ENCODE measurements around the gene PNMA5. TPM values are rescaled to one million over a fixed set of nuclear protein-coding genes. Genes with fewer than 3 reads are reported as not detected.
A peak's percentile ranks its signal among the peaks of the same experiment; 100 is the strongest.

The PNMA5 gene
- total RNA-seq, 2 donors from 2014 or later = not detected

DNA sequence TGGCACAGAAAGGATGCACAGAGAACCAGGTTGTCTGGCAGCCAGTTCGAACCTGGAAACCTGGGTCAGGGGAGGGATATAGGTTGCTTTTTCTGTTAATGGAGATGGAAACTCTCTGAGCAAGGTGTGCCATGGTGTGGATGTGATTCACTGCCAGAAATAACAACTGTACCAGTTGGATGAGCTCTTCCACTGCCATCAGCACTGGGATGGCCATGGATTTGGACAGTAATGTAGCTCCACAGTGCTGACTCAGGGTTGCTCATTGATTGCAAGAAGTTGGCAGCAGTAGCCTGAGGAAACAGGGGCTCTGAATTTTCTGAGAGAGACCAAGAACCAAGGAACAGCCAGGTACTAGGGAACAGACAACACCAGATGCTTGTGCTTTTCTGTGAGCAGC is 33.8 kb downstream of the PNMA5 start:
- DNase-seq (ENCODE audit: low spot score) = no peak
- intact Hi-C loops (cut with DNase I) = no loop called here

DNA sequence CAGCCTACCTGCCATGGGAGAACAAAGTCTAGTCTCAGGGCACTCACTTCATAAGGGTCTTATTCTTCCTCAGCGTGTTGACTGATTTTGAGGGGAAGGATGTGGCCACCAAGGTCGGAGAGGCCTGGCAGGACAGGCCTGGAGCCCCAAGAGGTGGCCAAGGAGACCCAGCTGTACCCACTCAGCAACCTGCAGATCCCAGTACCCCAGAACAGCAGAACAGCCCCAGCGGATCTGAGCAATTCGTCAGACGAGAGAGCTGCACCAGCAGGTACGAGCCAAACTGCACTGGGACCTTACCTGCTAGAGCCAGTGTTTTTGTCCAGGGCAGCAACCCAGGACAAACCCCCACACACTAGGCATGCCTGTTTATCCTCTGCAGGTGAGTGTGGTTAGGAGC is 34.3 kb downstream of the PNMA5 start:
- intact Hi-C loops (cut with DNase I) = loop anchor here in 1 of 2 donors (10.0 kb wide), 1 partner anchor 995 kb away; no protein-coding TSS in a partner anchor
- DNase-seq (ENCODE audit: low spot score) = no peak

DNA sequence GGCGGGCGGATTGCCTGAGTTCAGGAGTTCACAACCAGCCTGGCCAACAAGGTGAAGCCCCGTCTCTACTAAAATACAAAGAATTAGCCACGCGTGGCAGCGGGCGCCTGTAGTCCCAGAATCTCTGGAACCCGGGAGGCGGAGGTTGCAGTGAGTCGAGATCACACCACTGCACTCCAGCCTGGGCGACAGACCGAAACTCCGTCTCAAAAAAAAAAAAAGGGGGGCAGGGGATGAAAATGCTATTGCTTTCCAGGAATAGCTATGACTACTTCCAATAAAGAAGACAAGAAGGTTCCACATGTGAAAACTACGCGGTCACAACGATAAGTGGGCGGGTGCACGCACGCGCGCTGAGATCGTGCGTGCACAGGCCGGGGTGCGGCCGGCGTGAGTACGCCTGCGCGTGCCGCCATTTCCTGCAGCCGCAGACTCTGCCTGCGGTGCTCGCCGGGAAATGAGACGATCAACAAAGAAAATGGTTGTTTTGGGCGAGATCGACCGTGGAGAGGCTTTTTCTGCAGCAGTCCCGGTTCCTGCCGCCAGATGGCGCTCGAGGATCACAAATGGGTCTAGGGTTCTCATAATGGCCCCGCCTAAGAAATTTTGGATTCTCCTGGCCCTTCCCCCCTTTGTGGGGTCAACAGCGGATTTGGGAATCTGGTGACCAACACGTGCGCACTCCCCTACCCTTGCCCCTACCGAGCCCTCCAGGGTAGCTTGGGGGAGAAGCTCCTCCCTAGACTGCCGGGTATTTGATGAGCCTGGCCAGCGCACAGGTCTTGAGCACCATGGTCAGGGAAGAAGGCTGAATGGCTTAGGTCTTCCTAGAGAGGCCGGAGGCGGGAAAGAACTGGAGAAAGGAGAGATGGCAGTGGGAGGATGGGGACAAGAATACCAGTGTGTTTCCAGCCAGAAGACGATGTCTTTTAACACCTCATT is 35.1 kb downstream of the PNMA5 start:
- intact Hi-C loops (cut with DNase I) = loop anchor here in 1 of 2 donors (10.0 kb wide), 1 partner anchor 996 kb away; no protein-coding TSS in a partner anchor
- DNase-seq (ENCODE audit: low spot score) = peak; percentile 96

DNA sequence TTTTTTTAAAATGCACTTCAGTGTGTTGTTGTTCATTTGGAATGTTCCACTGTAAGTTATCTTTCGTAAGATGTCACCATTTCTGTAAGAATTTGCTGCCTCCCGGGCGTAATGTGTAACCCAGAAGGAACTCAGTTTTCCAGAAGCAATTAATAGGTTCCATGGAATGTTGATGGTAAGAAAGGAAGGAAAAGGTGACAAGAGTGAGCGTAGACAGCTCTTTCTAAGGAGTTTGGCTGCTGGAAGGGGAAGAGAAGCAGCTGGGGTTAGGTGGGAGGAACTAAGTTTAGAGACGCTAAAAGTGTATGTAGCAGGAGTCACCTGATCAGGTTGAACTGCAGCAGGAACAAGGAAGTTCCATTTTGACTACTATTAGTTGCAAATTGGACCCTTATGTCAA is 35.9 kb downstream of the PNMA5 start:
- intact Hi-C loops (cut with DNase I) = loop anchor here in 1 of 2 donors (10.0 kb wide), 1 partner anchor 997 kb away; no protein-coding TSS in a partner anchor
- DNase-seq (ENCODE audit: low spot score) = no peak

DNA sequence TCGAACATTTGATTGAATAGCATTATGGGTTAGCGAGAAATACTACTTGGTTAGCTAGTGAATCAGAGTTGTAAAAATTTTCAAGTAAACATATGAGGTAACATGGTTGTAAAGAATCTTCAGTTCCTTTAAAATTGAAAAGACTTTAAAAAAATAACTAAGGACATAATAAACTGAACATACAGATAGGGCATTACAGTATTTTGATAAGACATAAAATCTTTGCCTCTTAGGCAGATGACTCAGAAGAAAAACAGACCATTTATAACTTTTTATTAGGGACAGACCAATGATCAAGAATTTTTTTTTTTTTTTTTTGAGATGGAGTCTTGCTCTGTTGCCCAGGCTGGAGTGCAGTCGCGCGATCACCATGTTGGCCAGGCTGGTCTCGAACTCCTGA is 43.1 kb downstream of the PNMA5 start:
- no peak for DNase-seq (ENCODE audit: low spot score)
- intact Hi-C loops (cut with DNase I) = loop anchor here in 1 of 2 donors (10.0 kb wide), 1 partner anchor 1004 kb away; no protein-coding TSS in a partner anchor

DNA sequence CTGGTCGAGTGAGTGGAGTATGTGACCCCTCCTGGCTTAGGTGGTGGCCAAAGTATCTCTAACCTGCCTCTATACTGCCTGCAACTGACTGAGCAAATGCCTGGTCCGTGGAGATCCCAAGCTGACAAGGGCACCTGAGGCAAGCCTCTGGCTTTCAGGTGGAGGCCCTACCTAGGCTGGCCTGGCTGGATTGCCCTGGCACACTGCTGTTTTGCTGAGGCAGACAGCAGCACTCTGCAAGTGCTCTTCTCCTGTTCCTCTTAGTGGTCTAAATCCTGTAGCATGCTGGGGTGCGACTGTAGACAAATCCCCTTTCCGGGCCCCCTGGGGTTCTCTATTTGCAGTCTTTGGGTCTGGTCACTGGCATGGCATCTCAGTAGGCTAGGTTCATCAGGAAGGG is 44.8 kb downstream of the PNMA5 start:
- intact Hi-C loops (cut with DNase I) = no loop called here
- DNase-seq (ENCODE audit: low spot score) = no peak

DNA sequence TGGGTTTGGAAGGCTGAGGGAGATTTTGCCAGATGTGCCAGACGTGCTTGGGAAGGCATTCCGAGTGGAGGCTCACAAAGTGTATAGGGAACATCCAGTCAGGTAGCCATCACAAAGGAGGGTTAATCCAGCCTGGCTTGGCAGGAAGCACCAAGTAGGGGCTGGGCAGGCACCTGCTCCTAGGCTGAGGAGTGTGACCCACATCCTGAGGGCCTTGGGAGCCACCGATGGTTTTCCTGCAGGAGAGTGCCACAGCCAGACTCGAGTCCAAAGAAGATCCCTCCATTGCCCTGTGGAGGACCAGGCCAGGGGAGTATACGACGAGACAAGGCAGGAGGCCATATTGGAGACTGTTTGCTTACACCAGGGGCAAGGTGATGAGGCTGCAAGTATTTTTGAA is 47.2 kb downstream of the PNMA5 start:
- peak; percentile 67 for DNase-seq (ENCODE audit: low spot score)
- intact Hi-C loops (cut with DNase I) = no loop called here

DNA sequence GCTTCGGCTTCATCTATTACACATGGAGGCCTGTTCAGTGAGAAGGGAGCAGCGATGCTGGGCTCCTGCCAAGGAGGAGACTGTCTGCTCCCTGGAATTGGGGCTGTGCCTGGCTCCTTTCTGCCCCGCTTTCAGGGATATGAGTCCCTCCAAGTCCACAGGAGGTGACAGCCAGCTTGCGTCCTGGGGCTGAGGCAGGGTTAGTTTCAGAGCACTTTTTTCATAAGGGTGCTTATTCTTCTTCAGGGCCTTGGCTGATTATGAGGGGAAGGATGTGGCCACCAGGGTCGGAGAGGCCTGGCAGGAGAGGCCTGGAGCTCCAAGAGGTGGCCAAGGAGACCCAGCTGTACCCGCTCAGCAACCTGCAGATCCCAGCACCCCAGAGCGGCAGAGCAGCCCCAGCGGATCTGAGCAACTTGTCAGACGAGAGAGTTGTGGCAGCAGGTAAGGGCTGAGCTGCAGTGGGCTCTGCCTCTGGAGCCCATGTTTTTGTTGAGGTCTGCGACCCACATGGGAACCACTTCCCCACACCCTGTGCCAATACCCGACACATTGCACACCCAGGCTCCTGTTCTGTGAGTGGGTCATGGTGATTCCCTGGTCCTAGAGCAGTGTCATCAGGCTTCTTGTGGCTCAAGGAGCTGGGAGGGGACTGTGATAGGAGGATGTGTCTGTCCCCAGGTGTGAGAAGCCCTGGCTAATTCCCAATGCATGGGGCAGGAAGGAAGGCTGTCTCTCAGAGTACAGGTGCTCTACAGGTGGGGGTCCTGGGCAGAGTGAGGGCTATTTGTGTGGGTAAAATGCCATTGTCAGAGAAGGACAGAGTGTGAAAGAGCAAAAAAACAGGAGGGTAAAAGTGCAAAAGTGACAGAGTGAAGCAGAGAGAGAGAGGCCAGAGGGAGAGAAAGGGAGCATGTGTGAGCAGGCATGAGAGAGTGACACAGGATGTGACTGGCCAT is 48.6 kb downstream of the PNMA5 start:
- DNase-seq (ENCODE audit: low spot score) = peak; percentile 63
- intact Hi-C loops (cut with DNase I) = no loop called here

DNA sequence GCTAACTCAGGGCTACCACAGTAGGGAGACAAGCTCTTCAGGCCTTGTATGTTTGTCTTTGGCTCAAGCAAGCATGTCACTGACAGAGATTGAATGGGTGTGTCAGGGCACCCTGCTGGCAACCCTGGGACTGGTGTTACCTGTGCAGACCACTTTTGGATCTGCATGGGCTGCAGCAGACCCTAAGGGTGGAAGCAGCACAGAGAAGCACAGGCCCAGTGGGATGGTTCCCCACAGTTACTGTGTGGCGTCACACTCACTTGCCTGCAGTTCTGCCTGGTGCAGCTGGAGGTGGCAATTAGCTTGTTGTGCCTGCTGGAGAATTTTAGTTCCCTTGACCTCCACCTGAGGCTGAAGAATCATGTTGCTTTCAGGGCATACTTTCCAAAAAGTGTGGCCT is 50.1 kb downstream of the PNMA5 start:
- DNase-seq (ENCODE audit: low spot score) = peak; percentile 52
- intact Hi-C loops (cut with DNase I) = no loop called here

DNA sequence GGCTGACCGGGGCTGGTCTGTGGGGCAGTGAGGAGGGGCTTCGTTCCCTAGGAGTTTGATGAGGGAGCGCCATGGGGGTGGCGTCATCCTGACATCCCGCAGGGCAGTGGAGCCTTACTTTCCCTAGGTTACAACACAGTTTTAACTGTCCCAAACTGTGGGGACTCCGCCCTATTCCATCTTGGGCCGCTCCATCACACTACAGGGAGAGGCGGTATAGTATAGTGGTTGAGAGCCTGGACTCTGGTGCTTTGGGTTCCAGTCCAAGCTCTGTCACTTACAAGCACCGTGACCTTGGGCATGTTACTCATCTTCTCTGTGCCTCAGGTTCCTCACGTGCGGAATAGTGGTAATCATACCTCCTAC is 51.9 kb downstream of the PNMA5 start:
- no peak for DNase-seq (ENCODE audit: low spot score)

DNA sequence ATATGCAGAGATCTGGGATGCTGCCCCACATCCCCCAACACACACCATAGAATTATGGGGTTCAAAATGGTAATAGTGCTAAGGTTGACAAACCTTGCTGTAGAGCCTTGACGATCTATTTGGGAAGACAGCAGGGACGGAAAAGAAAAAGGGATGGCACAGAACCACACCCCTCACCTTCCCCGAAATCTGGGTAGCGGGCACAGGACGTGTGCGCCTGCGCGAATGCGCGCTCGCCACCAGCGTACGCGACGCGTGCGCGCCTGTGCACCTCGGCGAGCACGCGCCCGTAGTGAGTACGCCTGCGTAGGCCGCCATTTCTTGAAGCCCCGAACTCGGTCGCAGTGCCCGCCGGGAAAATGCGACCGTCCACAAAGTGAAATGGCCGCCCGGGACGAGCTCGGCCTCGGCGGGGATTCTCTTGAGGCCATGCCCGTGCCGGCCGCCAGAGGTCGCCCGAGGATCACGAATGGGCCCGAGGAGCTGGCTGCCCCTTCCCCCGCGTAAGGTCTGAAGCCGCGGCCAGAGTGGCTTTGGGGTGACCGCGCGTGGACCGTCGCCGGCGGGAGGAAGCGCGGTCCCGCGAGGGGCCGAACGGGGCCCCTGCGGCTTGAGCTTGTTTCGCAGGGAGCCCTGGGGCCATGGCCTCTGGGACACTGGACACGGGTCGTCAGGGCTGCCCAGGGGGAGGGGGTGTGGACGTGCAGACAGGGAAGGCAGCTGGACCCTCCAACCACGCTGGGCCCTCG is 52.4 kb downstream of the PNMA5 start:
- intact Hi-C loops (cut with DNase I) = no loop called here
- peak; percentile 97 for DNase-seq (ENCODE audit: low spot score)

More for the DNA sequence above, 51.9 kb downstream of the PNMA5 start:
- intact Hi-C loops (cut with DNase I) = no loop called here

Other genes starting within 250 kb of the PNMA5 start
- not detected for gene MAGEA2, start 240.3 kb downstream of the PNMA5 start, total RNA-seq
- not detected for gene CSAG3, start 234.9 kb downstream of the PNMA5 start, total RNA-seq
- gene MAGEA6, start 224.4 kb downstream of the PNMA5 start, total RNA-seq = not detected
- gene CETN2, start 163.4 kb downstream of the PNMA5 start, total RNA-seq = 10 to 100 TPM; 27.9 to 33.1 TPM
- 10 to 100 TPM in 1 of 2 donors, 1 to 10 TPM in 1; 9.4 to 10.7 TPM for gene NSDHL, start 163.1 kb downstream of the PNMA5 start, total RNA-seq
- gene ZNF185, start 96.0 kb downstream of the PNMA5 start, total RNA-seq = 1 to 10 TPM; 2.8 to 7.9 TPM
- gene PNMA3, start 62.4 kb upstream of the PNMA5 start, total RNA-seq = under 1 TPM in 1 of 2 donors, not detected in 1; 0.14 TPM
- gene PNMA6A, start 78.3 kb upstream of the PNMA5 start, total RNA-seq = 1 to 10 TPM; 1.4 to 1.5 TPM
- not detected for gene MAGEA1, start 185.2 kb upstream of the PNMA5 start, total RNA-seq